ENCODE measurements around the gene NBPF20.
"Not testable (repeated sequence)": the region's sequence is repeated elsewhere in the genome, so short reads cannot be mapped to it uniquely, and the experiment has no call there.

The NBPF20 gene

DNA sequence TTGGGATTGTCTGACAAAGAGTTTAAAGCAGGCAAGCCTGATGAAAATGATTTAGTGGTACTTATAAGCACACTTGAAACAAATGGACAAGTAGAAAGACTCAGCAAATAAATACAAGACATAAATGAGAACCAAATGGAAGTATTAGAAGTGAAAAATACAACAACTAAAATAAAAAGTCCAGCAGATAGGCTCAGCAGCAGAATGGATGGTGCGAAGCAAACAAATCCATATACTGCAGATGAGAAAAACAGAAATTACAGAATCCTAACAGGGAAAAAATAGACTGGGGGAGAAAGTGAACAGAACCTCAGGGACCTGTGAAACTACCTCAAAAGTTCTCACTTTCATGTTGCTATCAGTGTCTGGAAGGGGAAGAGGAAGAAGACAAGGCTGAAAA is 3.9 kb upstream of the NBPF20 start:
- not testable (repeated sequence) for FAIRE-seq; DNase-seq (ENCODE audit: insufficient read length, low spot score)

DNA sequence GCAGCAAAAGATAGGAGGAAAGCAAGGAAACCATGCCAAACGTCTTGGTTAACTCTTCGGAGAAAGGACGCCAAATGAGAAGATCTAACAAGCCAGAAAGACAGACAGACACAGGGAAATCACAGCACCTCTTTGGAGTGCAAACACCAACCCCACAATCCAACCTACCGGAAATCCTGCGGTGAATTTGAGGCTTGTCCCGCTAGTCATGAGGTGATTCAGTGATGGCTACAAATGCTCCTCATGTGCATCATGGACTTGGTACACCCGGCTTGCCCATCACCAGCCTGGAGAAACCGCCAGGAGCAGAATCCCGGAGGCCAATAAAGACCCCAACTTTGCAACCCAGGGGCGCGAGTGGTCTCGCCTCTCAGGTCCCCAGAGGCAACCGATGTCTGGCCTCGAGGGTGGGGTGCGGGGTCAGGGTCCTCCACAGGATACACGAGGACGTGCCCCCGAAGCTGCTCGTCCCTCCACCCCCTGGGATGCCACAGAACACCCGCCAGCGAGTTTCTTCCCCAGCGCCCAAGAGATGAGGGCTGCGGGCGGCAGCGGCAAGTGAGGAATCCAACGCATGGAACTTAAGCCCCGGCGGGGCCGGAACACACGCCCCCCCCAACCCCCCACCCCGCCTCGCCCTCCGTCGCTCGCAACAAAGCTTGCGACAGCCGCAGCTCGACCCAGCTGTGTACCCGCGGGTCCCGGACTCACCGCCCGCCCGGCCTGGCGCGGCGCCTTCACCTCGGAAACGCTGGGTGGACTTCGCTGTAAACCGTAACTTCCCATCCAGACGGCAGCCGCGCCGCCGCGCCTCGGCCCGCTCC is 579 bp downstream of the NBPF20 start:
- not testable (repeated sequence) for DNase-seq (ENCODE audit: insufficient read length, low spot score); FAIRE-seq

DNA sequence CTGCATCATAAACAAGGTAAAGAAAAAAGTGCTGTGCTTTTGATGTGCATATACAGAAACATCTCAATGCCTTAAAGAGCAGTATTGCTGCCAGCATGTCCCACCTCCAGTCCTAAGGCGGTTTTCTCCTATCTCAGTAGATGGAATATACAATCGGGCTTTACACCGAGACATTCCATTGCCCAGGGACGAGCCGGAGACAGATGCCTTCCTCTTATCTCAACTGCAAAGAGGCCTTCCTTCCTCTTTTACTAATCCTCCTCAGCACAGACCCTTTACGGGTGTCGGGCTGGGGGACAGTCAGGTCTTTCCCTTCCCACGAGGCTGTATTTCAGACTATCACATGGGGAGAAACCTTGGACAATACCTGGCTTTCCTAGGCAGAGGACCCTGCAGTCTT is 10.3 kb downstream of the NBPF20 start:
- DNase-seq (ENCODE audit: insufficient read length, low spot score); FAIRE-seq: not testable (repeated sequence)

DNA sequence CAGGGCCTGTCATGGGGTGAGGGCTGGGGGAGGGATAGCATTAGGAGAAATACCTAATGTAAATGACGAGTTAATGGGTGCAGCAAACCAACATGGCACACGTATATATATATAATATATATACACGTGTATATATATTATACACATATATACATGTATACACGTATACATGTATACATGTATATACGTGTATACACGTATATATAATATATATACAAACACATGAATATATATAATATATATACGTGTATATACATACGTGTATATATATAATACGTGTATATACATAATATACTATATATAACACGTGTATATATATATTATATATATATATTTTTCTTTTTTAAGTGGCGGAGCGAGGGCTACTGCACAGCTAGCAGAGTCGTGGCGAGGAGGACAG is 18.1 kb downstream of the NBPF20 start:
- FAIRE-seq; DNase-seq (ENCODE audit: insufficient read length, low spot score): not testable (repeated sequence)

DNA sequence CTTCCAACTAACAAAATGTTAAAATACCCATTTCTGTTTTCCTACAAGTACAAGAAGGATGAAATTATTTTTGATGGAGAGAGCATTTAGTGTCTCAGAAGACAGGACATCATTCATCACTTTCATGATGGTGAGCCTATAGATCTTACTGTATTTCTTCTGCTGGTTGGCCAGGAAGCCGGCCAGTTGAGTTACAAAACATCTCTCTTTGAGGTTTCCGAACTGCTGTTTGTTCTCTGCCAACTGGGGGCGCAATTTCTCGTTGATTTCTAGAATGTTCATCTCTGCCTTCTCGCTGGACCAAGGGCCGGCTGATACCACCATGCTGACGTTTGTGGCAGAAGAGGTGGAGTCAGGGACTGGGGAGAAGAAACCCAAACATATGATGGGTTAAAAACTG is 20.5 kb downstream of the NBPF20 start:
- FAIRE-seq: not testable (repeated sequence)

DNA sequence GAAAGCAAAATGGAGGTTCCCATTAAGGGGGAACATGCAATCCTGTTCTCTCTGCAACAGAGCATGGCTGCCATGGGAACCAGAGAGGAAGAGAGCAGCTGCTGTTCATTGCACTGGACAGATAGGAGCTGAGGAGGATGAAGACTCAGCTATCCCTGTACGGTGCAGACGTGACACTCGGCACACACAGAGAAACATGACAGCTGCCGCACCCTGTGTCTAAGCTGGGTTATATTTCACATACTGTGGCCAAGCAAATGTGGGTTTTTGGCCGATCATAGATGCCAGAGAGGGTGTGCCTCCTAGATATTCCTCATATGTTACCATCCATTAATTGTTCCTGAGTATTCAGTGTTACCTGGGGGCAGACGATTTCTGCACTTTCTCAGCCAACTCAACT is 24.7 kb downstream of the NBPF20 start:
- not testable (repeated sequence) for DNase-seq (ENCODE audit: insufficient read length, low spot score); FAIRE-seq

More for the DNA sequence above, 20.5 kb downstream of the NBPF20 start:
- not testable (repeated sequence) for DNase-seq (ENCODE audit: insufficient read length, low spot score)
